SK-N-SH treated with all-trans-retinoic acid at 6 μM for 48 hours (cell line): ENCODE data around the gene SMCO4.

Experiments used
- ARNTL ChIP-seq: fragments of 450-650 bp; formaldehyde crosslinking; IDR thresholded peaks from 2 replicates; pipeline ENCODE4 v1.5.0; 2020; ENCODE audit warnings: low read depth, mild to moderate bottlenecking, moderate library complexity, borderline replicate concordance
- CSDC2 ChIP-seq: fragments of 250-450 bp; sonication (Bioruptor Pico); IDR thresholded peaks from 2 replicates; pipeline ENCODE4 v1.5.0; 2020; ENCODE audit warnings: mild to moderate bottlenecking, moderate library complexity
- ISL1 ChIP-seq: fragments of 250-450 bp; sonication (Bioruptor Pico); IDR thresholded peaks from 2 replicates; pipeline ENCODE4 v2.1.2; 2022; ENCODE audit warnings: mild to moderate bottlenecking, moderate library complexity
- PPARA ChIP-seq: fragments of 250-450 bp; sonication (Bioruptor Pico); IDR thresholded peaks from 2 replicates; pipeline ENCODE4 v1.5.0; 2020; ENCODE audit warnings: mild to moderate bottlenecking, borderline replicate concordance
- RARB ChIP-seq: fragments of 250-450 bp; sonication (Bioruptor Pico); IDR thresholded peaks from 2 replicates; pipeline ENCODE4 v1.8.0; 2021; ENCODE audit warnings: mild to moderate bottlenecking, moderate library complexity
- TCF4 ChIP-seq: fragments of 250-450 bp; sonication (Bioruptor Pico); IDR thresholded peaks from 2 replicates; pipeline ENCODE4 v1.8.0; 2021; ENCODE audit warnings: mild to moderate bottlenecking, moderate library complexity, borderline replicate concordance
- ZC3H10 ChIP-seq: fragments of 250-450 bp; sonication (Bioruptor Pico); IDR thresholded peaks from 2 replicates; pipeline ENCODE4 v1.5.1; 2021; ENCODE audit warnings: mild to moderate bottlenecking, moderate library complexity
- ZFP3 ChIP-seq: fragments of 250-450 bp; sonication (Bioruptor Pico); IDR thresholded peaks from 2 replicates; pipeline ENCODE4 v1.5.0; 2020; ENCODE audit warnings: mild to moderate bottlenecking, moderate library complexity
- ZFP30 ChIP-seq: fragments of 450-650 bp; formaldehyde crosslinking; IDR thresholded peaks from 2 replicates; pipeline ENCODE4 v1.5.0; 2022; ENCODE audit warnings: mild to moderate bottlenecking, moderate library complexity
- ZNF70 ChIP-seq: fragments of 450-650 bp; formaldehyde crosslinking; IDR thresholded peaks from 2 replicates; pipeline ENCODE4 v1.5.0; 2020; ENCODE audit warnings: mild to moderate bottlenecking, moderate library complexity
- ZNF8 ChIP-seq: fragments of 450-650 bp; formaldehyde crosslinking; IDR thresholded peaks from 2 replicates; pipeline ENCODE4 v1.5.0; 2020; ENCODE audit warnings: mild to moderate bottlenecking, moderate library complexity
- TF ChIP-seq, protein P1 (sequence below): fragments of 250-450 bp; sonication (Bioruptor Pico); IDR thresholded peaks from 2 replicates; pipeline ENCODE4 v1.5.0; 2020; ENCODE audit warnings: mild to moderate bottlenecking, moderate library complexity
- TF ChIP-seq, protein P2 (sequence below): fragments of 250-450 bp; sonication (Bioruptor Pico); IDR thresholded peaks from 2 replicates; pipeline ENCODE4 v1.8.0; 2021; ENCODE audit warnings: low read depth, mild to moderate bottlenecking, moderate library complexity, borderline replicate concordance

DNA sequence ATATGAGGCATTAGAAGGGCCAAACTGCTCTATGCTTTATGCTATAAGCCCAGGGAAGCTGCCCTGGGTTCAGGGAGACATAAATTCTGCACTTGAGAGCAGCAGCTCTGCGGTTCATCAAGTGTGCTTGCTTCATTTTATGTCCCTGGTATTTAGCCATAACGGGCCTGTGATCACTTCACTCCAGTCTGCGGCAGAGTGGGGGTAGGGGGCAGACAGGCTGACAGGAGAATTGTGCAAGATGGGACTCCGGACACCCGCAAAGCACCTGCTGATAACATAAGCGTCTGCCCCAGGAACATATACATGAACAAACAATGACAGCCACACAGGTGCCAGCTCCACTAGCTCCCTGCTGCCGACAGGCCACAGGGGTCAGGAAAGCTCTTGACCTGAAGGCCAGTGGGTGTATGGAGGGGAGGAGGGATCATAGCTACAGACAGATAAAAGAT, 56.1 kb downstream of the SMCO4 start:
- TF ChIP-seq ZC3H10 (CRISPR knock-in tag) (no peak), CSDC2 (CRISPR knock-in tag) (no peak), ISL1 (CRISPR knock-in tag) (no peak), ZNF70 (CRISPR knock-in tag) (no peak), TCF4 (CRISPR knock-in tag) (no peak), ZFP30 (CRISPR knock-in tag) (no peak), ARNTL (CRISPR knock-in tag) (no peak), ZNF8 (no peak), PPARA (CRISPR knock-in tag) (no peak), RARB (CRISPR knock-in tag) (no peak), ZFP3 (CRISPR knock-in tag) (no peak)
- TF ChIP-seq, protein P1, sequence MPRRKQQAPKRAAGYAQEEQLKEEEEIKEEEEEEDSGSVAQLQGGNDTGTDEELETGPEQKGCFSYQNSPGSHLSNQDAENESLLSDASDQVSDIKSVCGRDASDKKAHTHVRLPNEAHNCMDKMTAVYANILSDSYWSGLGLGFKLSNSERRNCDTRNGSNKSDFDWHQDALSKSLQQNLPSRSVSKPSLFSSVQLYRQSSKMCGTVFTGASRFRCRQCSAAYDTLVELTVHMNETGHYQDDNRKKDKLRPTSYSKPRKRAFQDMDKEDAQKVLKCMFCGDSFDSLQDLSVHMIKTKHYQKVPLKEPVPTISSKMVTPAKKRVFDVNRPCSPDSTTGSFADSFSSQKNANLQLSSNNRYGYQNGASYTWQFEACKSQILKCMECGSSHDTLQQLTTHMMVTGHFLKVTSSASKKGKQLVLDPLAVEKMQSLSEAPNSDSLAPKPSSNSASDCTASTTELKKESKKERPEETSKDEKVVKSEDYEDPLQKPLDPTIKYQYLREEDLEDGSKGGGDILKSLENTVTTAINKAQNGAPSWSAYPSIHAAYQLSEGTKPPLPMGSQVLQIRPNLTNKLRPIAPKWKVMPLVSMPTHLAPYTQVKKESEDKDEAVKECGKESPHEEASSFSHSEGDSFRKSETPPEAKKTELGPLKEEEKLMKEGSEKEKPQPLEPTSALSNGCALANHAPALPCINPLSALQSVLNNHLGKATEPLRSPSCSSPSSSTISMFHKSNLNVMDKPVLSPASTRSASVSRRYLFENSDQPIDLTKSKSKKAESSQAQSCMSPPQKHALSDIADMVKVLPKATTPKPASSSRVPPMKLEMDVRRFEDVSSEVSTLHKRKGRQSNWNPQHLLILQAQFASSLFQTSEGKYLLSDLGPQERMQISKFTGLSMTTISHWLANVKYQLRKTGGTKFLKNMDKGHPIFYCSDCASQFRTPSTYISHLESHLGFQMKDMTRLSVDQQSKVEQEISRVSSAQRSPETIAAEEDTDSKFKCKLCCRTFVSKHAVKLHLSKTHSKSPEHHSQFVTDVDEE (CRISPR knock-in tag), result no peak
- TF ChIP-seq, protein P2, sequence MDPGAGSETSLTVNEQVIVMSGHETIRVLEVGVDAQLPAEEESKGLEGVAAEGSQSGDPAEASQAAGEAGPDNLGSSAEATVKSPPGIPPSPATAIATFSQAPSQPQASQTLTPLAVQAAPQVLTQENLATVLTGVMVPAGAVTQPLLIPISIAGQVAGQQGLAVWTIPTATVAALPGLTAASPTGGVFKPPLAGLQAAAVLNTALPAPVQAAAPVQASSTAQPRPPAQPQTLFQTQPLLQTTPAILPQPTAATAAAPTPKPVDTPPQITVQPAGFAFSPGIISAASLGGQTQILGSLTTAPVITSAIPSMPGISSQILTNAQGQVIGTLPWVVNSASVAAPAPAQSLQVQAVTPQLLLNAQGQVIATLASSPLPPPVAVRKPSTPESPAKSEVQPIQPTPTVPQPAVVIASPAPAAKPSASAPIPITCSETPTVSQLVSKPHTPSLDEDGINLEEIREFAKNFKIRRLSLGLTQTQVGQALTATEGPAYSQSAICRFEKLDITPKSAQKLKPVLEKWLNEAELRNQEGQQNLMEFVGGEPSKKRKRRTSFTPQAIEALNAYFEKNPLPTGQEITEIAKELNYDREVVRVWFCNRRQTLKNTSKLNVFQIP (CRISPR knock-in tag), result no peak
